NCI-H2171 treated with DMSO at 0.1 percent for 48 hours (cell line): ENCODE results near the gene SSH2.
A peak's percentile ranks its signal among the peaks of the same experiment; 100 is the strongest.

Experiments used
- DNase-seq: peaks from one replicate; lab custom pipeline; 2025; lab: John Stamatoyannopoulos, UW

The SSH2 gene

DNA sequence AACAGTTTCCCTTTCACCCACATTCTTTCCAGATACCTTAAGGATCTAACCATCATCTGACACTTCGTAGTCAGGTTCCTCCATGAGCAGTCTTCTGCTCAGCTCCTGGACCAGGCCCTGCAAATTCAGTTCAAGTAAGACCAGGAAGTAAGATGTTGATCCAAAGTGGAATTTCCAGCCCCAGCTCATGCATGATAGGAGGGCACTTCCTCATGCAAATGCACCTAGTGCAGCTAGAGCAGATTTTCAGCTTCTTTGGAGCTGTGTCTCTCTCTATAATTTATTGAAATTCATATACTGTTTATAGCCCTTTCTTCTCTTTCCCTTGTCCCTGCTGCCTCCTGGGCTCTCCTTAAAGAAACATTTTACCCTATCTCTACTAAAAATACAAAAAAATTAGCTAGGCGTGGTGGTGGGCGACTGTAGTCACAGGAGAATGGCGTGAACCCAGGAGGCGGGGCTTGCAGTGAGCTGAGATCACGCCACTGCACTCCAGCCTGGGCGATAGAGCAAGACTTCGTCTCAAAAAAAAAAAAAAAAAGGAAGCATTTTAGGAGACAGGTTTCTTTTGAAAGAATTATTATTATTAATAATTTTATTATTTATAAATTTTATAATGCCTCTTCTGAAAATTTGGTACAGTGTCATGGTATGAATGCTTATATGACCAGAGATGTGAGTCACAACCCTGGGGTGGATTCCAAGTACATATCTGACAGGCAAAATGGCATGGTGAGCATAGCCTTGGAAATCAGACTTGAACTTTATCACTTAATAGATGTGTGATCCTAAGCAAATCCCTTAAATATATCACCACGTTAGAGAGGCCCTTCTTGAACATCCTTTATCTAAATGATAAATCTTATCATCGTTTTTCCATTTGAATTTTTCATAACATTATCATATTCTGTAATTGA lies 94.3 kb downstream of the SSH2 start:
- no peak for DNase-seq

DNA sequence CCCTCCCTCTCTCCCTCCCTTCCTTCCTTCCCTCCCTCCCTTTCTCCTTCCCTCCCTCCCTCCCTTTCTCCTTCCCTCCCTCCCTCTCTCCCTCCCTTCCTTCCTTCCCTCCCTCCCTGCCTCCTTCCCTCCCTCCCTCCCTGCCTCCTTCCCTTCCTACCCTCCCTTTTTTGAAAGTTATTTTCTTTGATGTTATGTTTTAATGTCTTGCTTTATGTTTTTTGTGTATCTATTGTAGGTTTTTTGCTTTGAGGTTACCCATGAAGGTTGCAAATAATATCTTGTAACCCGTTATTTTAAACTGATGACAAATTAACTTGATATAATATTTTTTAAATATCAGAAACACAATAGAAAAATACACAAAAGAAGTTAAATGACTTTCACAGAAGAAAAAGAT lies 96.2 kb downstream of the SSH2 start:
- no peak for DNase-seq

DNA sequence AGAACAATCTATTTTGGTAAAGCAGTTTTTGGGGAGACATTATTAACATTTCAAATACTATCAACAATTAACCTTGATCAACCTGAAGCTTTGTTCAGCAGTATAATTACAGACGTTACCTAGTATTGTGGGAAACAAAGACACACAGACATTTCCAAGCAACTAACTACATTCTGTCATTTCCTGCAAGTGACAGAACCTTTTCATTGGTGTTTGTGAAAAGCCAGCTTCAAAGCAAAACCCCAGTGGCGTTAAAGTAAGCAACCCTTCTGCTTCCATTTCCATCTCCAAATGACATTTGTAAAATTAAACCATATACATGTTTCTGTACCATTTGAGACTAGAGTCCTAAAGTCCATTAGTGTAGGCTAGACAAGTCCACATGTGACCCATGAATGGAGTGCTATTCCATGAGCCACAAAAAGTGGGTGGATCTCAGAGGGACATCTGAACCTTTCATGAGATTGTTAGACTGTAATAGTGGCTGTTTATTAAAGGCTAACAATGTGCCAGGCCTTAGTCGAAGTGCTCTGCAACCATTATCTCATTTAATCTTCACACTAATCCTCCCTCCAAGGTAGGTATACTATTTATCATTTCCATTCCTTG lies 101.2 kb downstream of the SSH2 start:
- no peak for DNase-seq

DNA sequence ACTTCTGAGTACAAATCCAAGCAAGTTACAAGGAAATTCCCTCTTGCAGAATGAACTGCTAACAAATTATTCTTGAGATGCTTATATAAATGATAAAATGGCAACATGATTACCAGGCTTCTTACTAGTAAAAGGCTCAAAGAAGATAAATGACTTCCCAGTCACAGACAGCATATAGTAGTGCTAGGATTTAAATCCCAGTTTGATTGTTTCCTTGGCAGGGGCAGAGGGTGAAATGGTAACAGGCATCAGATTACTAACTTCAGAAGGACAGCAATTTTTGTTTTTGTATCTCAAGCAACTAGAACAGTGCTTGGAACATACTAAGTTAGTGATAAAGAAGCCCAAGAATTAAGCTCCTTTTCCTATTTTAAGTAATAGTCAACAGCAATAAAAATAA lies 102.8 kb downstream of the SSH2 start:
- DNase-seq = no peak

DNA sequence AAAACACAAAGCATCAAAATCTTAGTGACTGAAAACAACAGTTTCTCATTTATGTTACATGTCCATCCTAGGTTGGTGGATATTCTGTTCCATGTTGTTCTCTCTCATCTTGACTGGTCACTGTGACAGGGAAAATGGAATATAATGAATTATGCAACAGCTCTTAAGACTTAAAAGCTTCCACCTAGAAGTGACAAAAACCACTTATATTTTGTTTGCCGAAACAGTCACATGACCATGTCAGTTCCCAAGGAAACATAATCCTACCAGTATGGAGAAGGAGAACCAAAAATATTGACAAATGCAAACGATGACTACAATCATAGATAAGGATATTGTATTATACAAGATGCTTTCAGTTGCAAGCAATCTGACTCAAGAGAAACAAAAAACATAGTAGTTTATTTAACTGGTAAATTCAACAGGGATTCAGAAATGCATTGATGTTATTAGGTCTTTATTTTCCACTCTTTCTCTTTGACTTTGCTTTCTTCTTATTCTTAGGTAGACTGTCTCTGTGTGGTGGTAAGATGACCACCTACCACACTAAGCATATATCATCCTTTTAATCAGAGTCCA lies 103.8 kb downstream of the SSH2 start:
- DNase-seq = no peak

DNA sequence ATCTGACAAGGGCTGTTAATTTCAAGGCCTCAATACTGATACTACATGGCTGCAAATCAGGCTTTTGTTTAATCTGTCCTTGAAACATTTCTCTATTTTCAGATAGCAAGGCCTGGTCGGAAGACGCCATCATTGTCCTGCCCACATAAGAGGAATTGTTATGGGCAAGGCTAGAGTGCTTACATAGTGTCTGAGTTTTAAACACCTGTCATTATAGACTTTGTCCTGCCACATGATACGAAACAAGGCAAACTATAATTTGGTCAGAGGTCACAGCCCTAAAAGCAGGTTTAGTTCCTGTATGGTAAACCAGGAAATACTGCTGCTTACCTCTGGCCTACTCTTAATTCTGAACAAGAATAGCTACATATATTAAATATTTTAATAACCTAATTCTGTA lies 104.4 kb downstream of the SSH2 start:
- no peak for DNase-seq

DNA sequence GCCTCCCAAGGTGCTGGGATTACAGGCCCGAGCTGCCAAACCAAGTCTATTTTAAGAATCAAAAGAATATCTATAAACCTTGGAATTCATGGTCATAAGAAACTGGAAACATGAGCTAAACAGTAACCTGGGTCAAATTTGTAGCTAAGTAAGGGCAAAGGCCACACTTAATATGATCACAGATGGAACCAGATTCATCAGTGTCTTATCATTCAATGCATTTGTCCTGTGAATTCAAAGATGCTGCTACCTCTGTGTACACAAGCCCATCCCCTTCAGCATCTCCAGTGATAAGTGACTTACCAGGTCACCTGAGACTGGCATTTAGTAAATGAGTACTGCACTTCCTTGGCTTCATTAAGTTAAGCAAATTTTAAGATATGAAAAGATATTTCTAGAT lies 108.1 kb downstream of the SSH2 start:
- no peak for DNase-seq

DNA sequence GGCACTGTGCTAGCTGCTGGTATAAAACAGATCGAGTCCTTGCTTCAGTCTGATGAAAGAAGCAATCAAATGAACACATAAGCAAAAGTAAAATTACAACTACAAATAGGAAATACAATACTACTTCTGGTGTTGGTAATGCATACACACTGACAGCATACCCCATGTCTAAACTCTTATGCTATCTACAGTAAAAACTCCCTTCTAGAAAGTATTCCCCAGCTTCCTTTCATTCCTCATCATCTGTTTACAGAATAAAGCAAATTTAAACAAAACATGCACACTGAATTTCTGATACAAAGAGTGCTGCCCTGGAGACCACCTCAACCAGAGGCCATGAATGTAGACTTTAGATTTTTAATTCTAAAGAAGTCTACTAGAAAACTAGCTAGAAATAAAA lies 109.6 kb downstream of the SSH2 start:
- DNase-seq = no peak

DNA sequence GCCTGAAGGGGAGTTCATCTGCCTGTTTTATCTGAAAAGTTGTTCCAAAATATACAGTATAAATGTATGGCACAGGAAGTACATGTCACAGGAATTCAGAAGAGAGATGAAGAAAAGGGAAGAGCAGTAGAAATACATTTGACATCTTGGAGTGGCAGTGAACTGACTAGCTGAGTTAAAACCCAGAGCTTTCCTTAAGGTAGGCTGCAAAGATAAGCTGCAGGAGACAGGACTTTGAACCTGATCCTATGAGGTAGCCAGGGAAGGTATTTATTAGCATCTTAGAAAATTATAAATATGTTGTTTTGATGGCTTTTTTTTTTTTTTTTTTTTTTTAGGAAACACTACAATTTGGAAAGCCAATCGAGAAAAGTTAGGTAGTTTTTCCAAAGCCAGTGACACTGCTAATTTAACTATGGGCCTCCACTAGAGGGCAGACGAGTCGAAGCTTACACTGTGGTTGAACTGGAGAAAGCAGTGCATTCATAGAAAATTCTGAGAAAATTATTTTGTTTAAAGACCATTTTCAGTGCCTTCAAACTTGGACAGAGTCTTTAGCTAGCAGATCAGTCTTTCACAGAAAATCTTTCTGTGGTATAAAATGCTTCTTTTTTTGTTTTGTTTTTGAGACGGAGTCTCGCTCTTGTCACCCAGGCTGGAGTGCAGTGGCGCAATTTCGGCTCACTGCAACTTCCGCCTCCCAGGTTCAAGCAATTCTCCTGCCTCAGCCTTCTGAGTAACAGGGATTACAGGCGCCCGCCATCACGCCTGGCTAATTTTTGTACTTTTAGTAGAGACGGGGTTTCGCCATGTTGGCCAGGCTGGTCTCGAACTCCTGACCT lies 122.3 kb downstream of the SSH2 start:
- peak; percentile 53 for DNase-seq

DNA sequence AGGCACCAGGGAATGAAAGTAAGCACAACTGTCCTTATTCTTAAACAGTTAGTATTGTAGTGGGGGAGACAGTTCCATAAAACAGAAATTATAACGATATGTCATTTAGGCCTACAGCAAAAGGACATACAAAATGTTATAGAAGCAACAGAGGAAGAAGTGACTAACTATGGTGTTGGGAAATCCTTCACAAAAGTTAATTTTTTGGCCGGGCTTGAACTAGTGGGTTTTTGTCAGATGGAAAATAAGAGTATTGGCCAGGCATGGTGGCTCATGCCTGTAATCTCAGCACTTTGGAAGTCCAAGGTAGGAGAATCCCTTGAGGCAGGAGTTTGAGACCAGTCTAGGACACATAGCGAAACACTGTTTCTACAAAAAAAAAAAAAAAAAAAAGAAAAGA lies 127.8 kb downstream of the SSH2 start:
- no peak for DNase-seq

DNA sequence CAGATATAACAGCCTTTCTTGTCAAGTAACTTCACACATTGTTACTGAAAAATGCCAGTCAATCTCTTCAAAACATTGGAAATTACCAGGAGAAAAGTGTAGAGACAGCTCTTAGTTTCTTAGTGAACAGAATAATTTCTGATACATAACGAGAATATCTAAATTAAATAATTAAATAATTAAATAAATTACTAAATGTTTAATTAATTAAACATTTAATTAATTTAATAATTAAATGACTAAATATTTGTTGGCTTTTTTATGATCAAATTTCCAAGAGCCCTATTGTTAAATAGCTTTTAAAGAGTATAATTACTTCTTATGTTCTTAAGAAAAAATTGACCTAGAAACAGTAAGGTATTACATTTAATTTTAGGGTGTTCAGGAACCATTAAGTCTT lies 129.6 kb downstream of the SSH2 start:
- DNase-seq = no peak

DNA sequence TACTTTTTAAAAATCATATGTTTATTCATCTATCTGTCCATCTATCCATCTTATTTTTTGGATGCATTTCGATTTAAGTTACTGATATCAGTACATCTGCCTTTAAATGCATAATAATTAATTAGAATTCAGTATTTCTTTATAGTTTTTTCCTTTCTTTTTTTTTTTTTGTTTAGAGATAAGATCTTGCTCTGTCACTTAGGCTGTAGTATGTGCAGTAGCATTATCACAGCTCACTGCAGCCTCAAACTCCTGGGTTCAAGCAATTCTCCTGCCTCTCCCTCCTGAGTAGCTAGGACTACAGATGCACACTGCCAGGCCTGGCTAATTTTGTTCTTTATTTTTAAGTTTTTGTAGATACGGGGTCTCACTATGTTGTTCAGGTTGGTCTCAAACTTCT lies 133.4 kb downstream of the SSH2 start:
- no peak for DNase-seq

DNA sequence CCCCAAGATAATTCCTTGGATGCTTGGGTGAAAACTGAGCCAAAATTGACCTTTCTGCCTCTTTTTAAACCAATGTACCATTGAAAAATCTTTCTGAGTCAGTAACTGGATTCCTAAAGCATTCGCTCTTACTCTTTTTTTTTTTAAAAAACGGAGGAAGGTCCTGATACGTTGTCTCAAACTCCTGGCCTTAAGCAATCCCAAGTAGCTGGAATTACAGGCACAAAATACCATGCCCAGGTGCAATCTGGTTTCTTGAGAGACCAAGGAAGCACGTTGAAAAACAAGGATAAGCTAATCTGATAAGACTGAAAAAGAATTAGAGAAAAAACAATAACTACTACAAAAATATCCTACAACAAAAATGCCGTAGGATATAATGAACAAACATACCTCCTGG lies 136.5 kb downstream of the SSH2 start:
- no peak for DNase-seq

DNA sequence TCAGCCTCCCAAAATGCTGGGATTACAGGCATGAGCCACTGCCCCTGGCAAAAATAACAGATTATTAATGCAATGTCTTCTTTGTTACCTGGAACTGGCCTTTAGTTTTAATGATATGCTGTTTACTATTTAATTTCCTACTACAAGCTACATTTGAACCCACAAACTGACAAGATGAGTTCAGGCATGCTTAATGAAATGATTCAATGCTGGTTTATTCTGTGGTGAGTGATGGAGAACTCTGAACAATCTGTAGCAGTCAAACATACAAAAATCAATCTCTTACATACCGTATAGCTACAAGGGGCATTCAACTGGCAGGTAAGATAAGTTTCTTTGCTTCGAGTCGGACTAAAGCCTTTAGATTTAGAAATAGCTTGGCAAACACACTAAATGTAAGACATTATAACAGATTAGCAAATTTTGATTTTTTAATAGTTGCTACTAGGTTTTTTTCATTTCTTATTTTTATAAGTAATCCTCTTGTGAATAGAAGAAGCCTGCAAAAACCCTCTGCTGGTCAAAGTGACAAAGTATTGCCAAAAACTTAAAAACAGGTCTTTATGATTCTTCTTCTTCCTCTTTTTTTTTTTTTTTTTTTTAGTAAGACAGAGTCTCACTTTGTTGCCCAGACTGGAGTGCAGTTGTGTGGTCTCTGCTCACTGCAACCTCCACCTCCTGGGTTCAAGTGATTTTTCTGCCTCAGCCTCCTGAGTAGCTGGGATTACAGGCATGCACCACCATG lies 138.5 kb downstream of the SSH2 start:
- DNase-seq = no peak

DNA sequence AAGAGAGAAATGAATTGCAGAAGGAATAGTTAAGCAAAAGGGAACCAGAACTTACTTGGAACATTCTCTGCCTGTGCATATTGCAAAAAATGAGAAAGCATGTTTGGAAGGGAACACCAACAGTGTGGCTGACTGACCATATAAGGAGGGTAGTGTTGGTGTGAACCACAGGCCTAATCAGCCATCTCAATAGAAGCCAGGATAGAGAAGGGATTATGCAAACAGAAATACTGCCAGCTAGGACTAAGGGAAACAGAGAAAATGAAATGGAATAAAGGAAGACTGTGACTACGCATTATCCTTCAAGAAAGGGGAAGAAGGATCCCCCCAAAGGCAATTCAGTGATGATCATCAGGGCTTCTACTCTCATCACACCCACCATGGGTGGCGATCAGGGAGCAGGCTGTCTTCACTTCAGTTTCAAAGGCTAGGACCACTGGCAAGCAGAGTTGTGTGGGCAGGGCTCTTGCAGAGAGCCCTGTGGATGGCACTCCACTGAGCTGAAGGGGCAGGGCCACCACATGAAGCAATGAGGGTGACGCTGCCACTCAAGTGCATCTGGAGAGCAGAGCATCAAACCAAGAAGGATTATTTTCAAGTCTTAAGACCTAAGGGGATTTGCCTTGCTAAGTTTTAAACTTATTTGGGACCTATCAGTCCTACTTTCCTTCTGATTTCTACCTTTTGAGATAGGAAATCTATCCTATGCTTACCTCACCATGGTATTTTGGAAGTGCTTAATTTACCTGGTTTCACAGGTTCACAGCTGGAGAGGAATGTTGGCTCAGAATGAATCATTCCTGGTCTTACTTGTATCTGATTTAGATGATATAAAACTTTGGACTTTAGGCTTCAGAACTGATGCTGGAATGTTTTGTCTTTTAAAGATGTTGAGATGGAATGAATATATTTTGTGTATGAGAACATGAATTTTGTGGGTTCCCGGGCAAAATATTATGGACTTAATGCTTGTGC lies 140.5 kb downstream of the SSH2 start:
- no peak for DNase-seq

DNA sequence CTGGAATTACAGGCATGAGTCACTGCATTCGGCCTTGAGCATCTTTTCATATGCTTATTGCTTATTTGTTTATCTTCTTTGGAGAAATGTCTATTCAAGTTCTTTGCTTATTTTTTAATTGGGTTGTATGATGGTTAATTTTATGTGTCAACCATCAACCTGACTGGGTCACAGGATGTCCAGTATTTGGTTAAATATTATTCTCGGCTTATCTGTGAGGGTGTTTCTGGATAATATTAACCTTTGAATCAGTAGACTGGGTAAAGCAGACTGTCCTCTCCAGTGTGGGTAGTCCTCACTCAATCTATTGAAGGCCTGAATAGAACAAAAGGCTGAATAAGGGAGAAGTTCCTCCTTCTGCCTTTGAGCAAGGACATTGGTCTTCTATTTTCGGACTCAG lies 142.0 kb downstream of the SSH2 start:
- no peak for DNase-seq

DNA sequence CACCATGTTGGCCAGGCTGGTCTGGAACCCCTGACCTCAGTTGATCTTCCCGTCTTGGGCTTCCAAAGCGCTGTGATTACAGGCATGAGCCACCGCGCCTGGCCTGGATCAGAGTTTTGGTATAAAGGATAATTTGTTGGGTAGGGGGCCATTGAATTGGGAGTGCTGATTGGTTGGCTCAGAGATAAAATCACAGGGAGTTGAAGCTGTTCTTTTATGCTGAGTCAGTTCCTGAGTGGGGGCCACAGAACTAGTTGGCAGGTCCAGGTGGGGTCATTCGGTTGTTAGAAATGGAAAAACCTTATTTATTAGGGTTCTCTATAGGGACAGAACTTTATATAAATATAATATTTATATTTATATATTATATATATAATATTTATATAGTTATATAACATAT lies 147.1 kb downstream of the SSH2 start:
- no peak for DNase-seq

DNA sequence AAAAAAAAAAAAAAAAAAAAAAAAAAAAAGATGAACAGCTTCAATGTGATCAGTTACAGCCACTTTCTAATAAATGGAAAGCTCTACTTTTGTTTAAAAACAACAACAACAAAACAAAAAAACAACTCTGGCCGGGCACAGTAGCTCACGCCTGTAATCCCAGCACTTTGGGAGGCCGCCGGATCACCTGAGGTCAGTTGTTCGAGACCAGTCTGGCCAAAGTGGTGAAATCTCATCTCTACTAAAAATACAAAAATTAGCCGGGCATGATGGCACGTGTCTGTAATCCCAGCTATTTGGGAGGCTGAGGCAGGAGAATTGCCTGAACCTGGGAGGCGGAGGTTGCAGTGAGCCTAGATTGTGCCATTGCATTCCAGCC lies 150.2 kb downstream of the SSH2 start:
- peak; percentile 29 for DNase-seq

DNA sequence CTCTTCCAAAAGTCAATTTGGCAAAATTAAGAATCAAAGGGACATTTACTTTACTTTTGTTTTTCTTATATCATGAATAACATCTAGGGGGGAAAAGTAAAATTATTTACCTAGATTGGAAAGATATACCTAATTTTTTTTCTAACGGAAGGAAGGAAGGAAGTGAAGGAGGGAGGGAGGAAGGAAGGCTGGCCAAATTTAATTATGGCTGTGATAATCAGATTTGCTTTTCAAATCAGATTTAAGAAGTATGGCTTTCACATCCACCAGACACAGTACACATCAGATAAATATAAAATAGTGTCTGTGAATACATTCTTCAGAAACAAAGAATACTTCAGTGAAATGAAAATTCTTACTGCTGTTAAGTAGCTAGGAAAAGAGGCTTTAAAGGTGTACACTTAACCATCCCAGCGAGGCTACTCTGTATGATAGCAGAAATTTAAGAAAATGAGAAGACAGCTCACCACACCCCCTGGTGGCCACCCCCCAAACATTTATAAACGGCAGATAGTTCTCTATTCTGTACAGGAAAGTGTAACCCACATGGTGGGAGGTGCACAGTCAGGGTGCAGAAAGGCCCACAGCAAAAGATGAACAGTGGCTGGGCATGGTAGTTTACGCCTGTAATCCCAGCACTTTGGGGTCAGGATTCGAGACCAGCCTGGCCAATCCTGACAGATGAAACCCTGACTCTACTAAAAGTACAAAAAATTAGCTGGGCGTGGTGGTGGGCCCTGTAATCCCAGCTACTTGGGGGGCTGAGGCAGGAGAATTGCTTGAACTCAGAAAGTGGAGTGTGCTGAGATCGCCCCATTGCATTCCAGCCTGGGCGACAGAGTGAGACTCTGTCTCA lies 150.8 kb downstream of the SSH2 start:
- peak; percentile 66 for DNase-seq

DNA sequence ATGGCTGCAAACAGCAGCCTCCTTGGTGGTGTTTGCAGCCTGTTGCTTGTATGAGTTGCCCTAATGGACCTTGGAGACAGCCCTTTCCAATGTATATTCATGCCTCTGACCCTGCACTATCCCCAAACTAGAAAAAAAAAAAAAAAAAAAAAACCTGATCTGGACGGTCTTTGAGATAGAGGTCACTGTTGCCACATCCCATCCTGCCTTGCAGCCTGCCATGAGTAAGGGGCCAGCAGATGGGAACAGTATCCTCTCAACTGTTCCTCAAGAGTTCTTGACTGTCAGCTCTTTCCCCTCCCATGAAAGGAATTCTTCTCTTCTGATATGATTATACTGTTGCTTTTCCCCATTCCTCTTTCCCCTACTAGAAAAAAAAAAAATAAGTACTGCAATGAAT lies 152.4 kb downstream of the SSH2 start:
- DNase-seq = no peak
